HL-60 (cell line): Measurements from ENCODE around the gene TEX52.
A peak's percentile ranks its signal among the peaks of the same experiment; 100 is the strongest.
"Not testable (repeated sequence)": the region's sequence is repeated elsewhere in the genome, so short reads cannot be mapped to it uniquely, and the experiment has no call there.

Experiments used
- DNase-seq, 2 experiments: peaks; one replicate each; pipeline ENCODE4 v3.0.0-alpha.2; 2010 to 2020; ENCODE audit warnings: low read depth in 1 of 2, low spot score in 1 of 2
- H3K27ac ChIP-seq: fragments of 250-450 bp; sonication (Bioruptor Pico); replicated peaks from 2 replicates; pipeline ENCODE4 v1.5.1; 2020; ENCODE audit warnings: mild to moderate bottlenecking, moderate library complexity
- H3K27me3 ChIP-seq: fragments of 250-450 bp; sonication (Bioruptor Pico); 2 replicates; pipeline ENCODE4 v1.5.1; 2021; ENCODE audit warnings: mild to moderate bottlenecking, moderate library complexity; ENCODE audit not compliant: insufficient read depth, poor library complexity, severe bottlenecking
- H3K4me3 ChIP-seq: replicated peaks from 2 replicates; pipeline ENCODE4 v1.5.1; 2011; ENCODE audit warnings: mild to moderate bottlenecking, control low read depth, low read length; ENCODE audit not compliant: insufficient read depth
- GABPA ChIP-seq: IDR thresholded peaks from 2 replicates; pipeline ENCODE4 v1.6.1; 2012; ENCODE audit warnings: low read depth
- POLR2AphosphoS5 ChIP-seq: IDR thresholded peaks from 2 replicates; pipeline ENCODE4 v1.6.1; 2012; ENCODE audit warnings: low read depth
- SPI1 ChIP-seq: IDR thresholded peaks from 2 replicates; pipeline ENCODE4 v1.6.1; 2012; ENCODE audit warnings: low read depth, mild to moderate bottlenecking, borderline replicate concordance
- TF ChIP-seq, protein P1 (sequence below): IDR thresholded peaks from 2 replicates; pipeline ENCODE4 v1.6.1; 2012; ENCODE audit warnings: low read depth; ENCODE audit not compliant: insufficient replicate concordance
- TF ChIP-seq, protein P2 (sequence below): IDR thresholded peaks from one replicate; pipeline ENCODE4 v1.5.1; 2011; ENCODE audit warnings: low read length, control low read depth, inconsistent platforms; ENCODE audit not compliant: insufficient read depth

The TEX52 gene

DNA sequence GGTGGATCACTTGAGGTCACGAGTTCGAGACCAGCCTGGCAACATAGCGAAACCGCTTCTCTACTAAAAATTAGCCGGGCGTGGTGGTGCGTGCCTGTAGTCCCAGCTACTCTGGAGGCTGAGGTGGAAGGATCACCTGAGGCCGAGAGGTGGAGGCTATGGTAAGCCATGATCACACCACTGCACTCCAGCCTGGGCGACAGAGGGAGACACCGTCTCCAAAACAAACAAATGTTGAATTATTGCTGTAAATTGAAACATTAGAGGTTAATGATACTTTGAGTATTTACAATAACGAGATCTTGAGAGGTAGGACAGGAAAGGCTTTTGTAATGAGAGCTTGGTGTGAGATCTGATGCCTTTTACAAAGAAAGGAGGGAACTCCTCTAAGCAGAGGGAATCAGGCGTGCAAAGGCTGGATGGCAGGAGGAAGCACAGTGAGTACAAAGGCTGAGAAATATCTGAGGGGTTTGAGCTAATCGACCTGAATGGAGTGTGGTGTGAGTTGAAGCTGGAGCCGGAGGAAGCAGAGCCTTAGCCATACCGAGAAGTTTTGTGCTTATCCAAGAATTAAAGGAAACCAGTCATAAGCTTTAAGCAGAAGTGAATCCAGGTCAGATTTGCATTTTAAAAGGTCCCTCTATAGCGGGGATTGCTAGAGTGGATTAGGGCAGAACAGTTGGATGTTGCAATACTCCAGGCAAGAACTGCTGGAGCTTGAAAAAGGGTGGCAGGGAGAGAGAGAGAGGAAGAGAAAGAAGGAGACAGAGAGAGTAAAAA lies 21.3 kb upstream of the TEX52 start:
- peak in 1 of 2 experiments; percentile 68 for DNase-seq

DNA sequence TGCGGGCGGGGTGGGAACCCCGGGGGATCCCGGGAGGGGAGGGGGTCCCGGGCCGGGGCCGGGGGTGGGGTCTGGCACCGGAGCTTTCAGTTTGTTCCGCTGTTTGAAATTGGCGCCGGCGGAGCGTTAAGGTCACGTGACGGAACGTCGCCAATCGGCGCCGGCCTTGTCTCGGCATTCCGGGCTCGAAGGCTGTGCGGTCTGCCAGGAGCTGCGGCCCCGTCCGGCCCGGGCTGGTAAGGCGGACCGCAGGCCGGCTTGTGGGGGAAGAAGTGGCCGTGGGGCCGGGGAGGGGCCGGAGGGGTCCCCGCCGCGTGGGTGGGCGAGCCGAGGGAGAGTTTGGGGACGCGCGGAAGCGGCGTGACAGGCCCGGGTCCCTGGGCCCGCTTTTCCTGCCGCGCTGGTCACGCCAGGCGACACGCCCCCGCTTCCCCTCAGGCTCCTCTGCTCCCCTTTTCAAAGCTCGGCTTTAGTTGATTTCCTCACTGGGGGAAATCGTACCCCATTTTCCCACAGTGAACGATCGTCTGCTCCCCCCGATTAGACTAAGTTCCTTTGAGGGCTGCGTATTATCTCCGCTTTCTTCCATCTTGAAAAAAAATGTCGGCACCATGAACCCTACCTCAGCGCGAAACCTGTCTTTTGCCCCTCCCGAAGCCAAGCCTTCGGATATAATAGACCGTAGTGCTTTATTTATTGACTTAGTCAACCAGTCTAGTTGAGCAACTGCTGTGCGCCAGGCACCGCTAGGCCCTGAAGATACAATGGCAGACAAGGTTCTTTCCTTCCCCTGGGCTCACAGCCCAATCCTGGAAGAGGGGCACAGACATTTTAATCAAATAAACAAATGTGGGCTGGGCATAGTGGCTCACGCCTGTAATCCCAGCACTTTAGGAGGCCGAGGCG lies 20.5 kb upstream of the TEX52 start, which contains the start of the genes FOXM1 and RHNO1:
Gene FOXM1 (minus strand): TSS at position 128 of the 906 bp plus-strand sequence. CDS start 2,696 bp downstream, outside the sequence.
Gene RHNO1 (plus strand): TSS at position 177 of the 906 bp plus-strand sequence. CDS start 8,144 bp downstream, outside the sequence.
- Histone ChIP-seq H3K4me3 (peak within 1 kb of the TSS; percentile 80), H3K27me3 (no peaks in the 10 kb centered on the region), H3K27ac (peak within 1 kb of the TSS; percentile 95)
- DNase-seq: peak; percentile 73 to 89
- TF ChIP-seq SPI1 (no peak), POLR2AphosphoS5 (peak; percentile 41; the same call in 1 of the 2 replicates), GABPA (no peak)
- TF ChIP-seq, protein P1, sequence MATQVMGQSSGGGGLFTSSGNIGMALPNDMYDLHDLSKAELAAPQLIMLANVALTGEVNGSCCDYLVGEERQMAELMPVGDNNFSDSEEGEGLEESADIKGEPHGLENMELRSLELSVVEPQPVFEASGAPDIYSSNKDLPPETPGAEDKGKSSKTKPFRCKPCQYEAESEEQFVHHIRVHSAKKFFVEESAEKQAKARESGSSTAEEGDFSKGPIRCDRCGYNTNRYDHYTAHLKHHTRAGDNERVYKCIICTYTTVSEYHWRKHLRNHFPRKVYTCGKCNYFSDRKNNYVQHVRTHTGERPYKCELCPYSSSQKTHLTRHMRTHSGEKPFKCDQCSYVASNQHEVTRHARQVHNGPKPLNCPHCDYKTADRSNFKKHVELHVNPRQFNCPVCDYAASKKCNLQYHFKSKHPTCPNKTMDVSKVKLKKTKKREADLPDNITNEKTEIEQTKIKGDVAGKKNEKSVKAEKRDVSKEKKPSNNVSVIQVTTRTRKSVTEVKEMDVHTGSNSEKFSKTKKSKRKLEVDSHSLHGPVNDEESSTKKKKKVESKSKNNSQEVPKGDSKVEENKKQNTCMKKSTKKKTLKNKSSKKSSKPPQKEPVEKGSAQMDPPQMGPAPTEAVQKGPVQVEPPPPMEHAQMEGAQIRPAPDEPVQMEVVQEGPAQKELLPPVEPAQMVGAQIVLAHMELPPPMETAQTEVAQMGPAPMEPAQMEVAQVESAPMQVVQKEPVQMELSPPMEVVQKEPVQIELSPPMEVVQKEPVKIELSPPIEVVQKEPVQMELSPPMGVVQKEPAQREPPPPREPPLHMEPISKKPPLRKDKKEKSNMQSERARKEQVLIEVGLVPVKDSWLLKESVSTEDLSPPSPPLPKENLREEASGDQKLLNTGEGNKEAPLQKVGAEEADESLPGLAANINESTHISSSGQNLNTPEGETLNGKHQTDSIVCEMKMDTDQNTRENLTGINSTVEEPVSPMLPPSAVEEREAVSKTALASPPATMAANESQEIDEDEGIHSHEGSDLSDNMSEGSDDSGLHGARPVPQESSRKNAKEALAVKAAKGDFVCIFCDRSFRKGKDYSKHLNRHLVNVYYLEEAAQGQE: peak; percentile 16

More for the DNA sequence above, 21.3 kb upstream of the TEX52 start:
- no peaks in the 10 kb centered on the region for H3K27me3 ChIP-seq
- H3K4me3 ChIP-seq: peak overlapping the region; percentile 80
- peak; percentile 40; the same call in 1 of the 2 replicates for TF ChIP-seq SPI1
- no peak for TF ChIP-seq GABPA
- H3K27ac ChIP-seq: peak overlapping the region; percentile 95

DNA sequence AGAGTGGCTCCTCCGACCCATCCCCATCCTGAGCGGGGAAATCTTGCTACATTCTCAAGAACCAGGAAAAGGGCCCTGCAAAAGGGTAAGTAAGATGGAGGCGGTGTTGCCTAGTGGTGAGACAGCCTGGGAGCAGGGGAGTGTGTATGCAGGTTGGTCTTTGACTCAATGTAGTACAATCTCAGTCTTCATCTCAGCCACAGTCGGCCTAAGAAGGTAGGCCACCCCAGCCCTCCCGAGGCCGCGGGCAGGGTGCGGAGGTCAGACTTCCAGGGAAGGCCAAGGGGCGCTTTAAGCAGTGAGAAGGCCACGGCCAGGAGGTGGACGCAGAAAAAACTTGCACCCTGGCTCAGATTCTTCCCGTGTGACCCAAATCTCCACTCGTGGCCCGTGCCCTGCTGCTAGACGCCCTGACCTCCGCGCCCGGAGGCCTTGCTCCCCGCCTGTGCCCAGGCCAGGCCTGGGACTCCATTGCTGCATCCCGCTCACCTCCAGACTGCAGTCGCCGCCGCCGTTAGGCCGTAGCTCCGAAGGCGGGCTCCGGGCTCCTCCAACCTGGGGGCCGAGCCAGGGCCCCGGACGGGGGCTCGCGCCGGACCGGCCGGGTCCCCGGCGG lies 19.7 kb upstream of the TEX52 start:
- DNase-seq: peak in 1 of 2 experiments; percentile 34
- peak overlapping the region; percentile 95 for H3K27ac ChIP-seq
- no peaks in the 10 kb centered on the region for H3K27me3 ChIP-seq
- TF ChIP-seq, protein P2, sequence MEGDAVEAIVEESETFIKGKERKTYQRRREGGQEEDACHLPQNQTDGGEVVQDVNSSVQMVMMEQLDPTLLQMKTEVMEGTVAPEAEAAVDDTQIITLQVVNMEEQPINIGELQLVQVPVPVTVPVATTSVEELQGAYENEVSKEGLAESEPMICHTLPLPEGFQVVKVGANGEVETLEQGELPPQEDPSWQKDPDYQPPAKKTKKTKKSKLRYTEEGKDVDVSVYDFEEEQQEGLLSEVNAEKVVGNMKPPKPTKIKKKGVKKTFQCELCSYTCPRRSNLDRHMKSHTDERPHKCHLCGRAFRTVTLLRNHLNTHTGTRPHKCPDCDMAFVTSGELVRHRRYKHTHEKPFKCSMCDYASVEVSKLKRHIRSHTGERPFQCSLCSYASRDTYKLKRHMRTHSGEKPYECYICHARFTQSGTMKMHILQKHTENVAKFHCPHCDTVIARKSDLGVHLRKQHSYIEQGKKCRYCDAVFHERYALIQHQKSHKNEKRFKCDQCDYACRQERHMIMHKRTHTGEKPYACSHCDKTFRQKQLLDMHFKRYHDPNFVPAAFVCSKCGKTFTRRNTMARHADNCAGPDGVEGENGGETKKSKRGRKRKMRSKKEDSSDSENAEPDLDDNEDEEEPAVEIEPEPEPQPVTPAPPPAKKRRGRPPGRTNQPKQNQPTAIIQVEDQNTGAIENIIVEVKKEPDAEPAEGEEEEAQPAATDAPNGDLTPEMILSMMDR: no peak
- TF ChIP-seq POLR2AphosphoS5: no peak; the same call in 1 of the 2 replicates
- TF ChIP-seq, protein P1: no peak
- no peak for TF ChIP-seq GABPA
- no peak for TF ChIP-seq SPI1
- H3K4me3 ChIP-seq: peak overlapping the region; percentile 80

DNA sequence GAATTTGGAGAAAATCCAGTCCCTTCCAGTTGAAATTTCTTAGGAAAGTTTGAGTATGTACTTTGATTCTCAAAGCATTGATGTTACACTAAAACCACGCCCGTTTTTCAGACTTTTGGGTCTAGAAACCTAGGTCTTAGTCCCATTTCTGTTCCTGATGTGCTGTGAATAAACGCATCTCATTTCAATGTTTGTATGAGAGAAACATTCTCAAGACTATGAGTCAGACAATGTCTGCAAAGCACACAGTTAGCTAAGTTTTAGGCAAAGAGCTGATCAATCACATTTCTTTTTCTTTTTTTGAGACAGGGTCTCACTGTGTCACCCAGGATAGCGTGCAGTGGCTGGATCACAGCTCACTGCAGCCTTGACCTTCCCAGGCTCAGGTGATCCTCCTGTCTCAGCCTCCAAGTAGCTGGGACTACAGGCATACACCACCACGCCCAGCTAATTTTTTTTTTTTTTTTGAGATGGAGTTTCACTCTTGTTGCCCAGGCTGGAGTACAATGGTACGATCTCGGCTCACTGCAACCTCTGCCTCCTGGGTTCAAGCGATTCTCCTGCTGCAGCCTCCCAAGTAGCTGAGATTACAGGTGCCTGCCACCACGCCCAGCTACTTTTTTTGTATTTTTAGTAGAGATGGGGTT lies 12.3 kb upstream of the TEX52 start:
- not testable (repeated sequence) for DNase-seq, H3K4me3 ChIP-seq, H3K27me3 ChIP-seq, H3K27ac ChIP-seq
